NCI-H2029 treated with DMSO at 0.1 percent for 48 hours (cell line): ENCODE measurements around the gene PKD2.

Experiments used
- DNase-seq: peaks from one replicate; lab custom pipeline; 2025; lab: John Stamatoyannopoulos, UW

PKD2 gene

GRCh38 chr4:88115587-88115986, 108.2 kb downstream of the PKD2 start:
- DNase-seq = no peak

GRCh38 chr4:88119943-88120342, 112.5 kb downstream of the PKD2 start:
- no peak for DNase-seq

GRCh38 chr4:88122260-88122659, 114.8 kb downstream of the PKD2 start:
- DNase-seq = peak; percentile 53
